Gastrocnemius medialis (tissue), 4 donors: ENCODE results near the gene OSBPL2.

Experiments used
- CTCF ChIP-seq, 5 experiments: fragments of 450-650 bp in 3 of 5; fragments of 200-600 bp in 2 of 5; sonication (generic) in 2 of 5; IDR thresholded peaks in 4 of 5; conservative IDR thresholded peaks in 1 of 5; 1 replicate in 4 of 5; 2 replicates in 1 of 5; pipeline ENCODE4 v1.5.1; 2016 to 2019; ENCODE audit warnings: antibody characterized with exemption in 5 of 5, mild to moderate bottlenecking in 3 of 5, moderate library complexity in 3 of 5
- POLR2A ChIP-seq, 2 donors: fragments of 450-650 bp; IDR thresholded peaks; one replicate each; pipeline ENCODE4 v1.6.1; 2017; ENCODE audit warnings: antibody characterized with exemption in 2 of 2, mild to moderate bottlenecking in 2 of 2, moderate library complexity in 2 of 2

- no peak for TF ChIP-seq POLR2A (IDR thresholded peaks at IDR 0.05)
- no peak for TF ChIP-seq CTCF (IDR thresholded peaks at IDR 0.05 in 4 of 5, conservative IDR thresholded peaks at IDR 0.05 in 1 of 5)
Measured at GRCh38 chr20:62323146-62323979, 85.0 kb downstream of the OSBPL2 start.
